GM18951 (cell line): ENCODE data around the gene GRIA3.

Experiments
- POLR2A ChIP-seq: IDR thresholded peaks from 4 replicates; pipeline ENCODE4 v1.6.1; 2011; ENCODE audit warnings: mild to moderate bottlenecking; ENCODE audit not compliant: insufficient read length, insufficient read depth; ENCODE audit errors: extremely low read depth
- in situ Hi-C: fragments of 300-500 bp; cut with MboI; formaldehyde crosslinking; loops from one replicate; pipeline ENCODE4 v1.12.0; 2022; ENCODE audit warnings: low sequenced_read_pairs, mixed read lengths, inconsistent platforms; ENCODE audit not compliant: unreplicated experiment

The GRIA3 gene

GRCh38 chrX:123175366-123176122 is 8.5 kb upstream of the GRIA3 start:
- no peak for TF ChIP-seq POLR2A
- in situ Hi-C loops: no loop called here

- in situ Hi-C loops: no loop called here
- no peak for TF ChIP-seq POLR2A
These were observed 2.7 kb upstream of the GRIA3 start for GRCh38 chrX:123181233-123181914.

GRCh38 chrX:123184866-123185276 is 793 bp downstream of the GRIA3 start:
- in situ Hi-C loops: no loop called here

GRCh38 chrX:123185721-123186120 is 1.6 kb downstream of the GRIA3 start:
- in situ Hi-C loops: no loop called here

More at GRCh38 chrX:123184866-123185276, 793 bp downstream of the GRIA3 start:
- TF ChIP-seq POLR2A: no peak

GRCh38 chrX:123186801-123187200 is 2.7 kb downstream of the GRIA3 start:
- in situ Hi-C loops: no loop called here
- no peak for TF ChIP-seq POLR2A

More at GRCh38 chrX:123185721-123186120, 1.6 kb downstream of the GRIA3 start:
- no peak for TF ChIP-seq POLR2A

GRCh38 chrX:123188081-123188480 is 4.0 kb downstream of the GRIA3 start:
- TF ChIP-seq POLR2A: no peak
- in situ Hi-C loops: no loop called here

- in situ Hi-C loops: no loop called here
- TF ChIP-seq POLR2A: no peak
These were observed 5.3 kb downstream of the GRIA3 start for GRCh38 chrX:123189338-123189737.

GRCh38 chrX:123190096-123190495 is 6.0 kb downstream of the GRIA3 start:
- in situ Hi-C loops: no loop called here
- TF ChIP-seq POLR2A: no peak

- in situ Hi-C loops: no loop called here
- no peak for TF ChIP-seq POLR2A
These were observed 9.0 kb downstream of the GRIA3 start for GRCh38 chrX:123193101-123193500.

- in situ Hi-C loops: no loop called here
These were observed 15.3 kb downstream of the GRIA3 start for GRCh38 chrX:123199338-123199737.

GRCh38 chrX:123201720-123202119 is 17.6 kb downstream of the GRIA3 start:
- in situ Hi-C loops: no loop called here
- no peak for TF ChIP-seq POLR2A

More at GRCh38 chrX:123199338-123199737, 15.3 kb downstream of the GRIA3 start:
- TF ChIP-seq POLR2A: no peak

- in situ Hi-C loops: no loop called here
- TF ChIP-seq POLR2A: no peak
These were observed 18.4 kb downstream of the GRIA3 start for GRCh38 chrX:123202523-123202922.

GRCh38 chrX:123203772-123204171 is 19.7 kb downstream of the GRIA3 start:
- in situ Hi-C loops: no loop called here
- TF ChIP-seq POLR2A: no peak

- in situ Hi-C loops: no loop called here
- TF ChIP-seq POLR2A: no peak
These were observed 22.1 kb downstream of the GRIA3 start for GRCh38 chrX:123206176-123206575.
